Measurements from ENCODE around the gene MICAL3. TPM values are rescaled to one million over a fixed set of nuclear protein-coding genes. Genes with fewer than 3 reads are reported as not detected.

MICAL3 gene
- total and polyA plus RNA-seq, 2 of the 8 experiments (the other 6 are each of a cell fraction or from before 2014, with no cell fraction given) = 8.3 to 41.8 TPM

- Histone ChIP-seq H3K14ac (ENCODE audit: insufficient read length) (no peak overlapping the region), H3K4me2 (ENCODE audit: insufficient read depth in 1 of 2, low read depth in 2 of 2, low read length in 2 of 2) (no peak overlapping the region), H3K79me1 (ENCODE audit: low read depth, low read length) (peaks cover 13% of the 10 kb centered on the region; the same call in 1 of the 2 replicates), H3K4ac (replicated peaks; ENCODE audit: insufficient read length, low read depth, low read length) (no peak overlapping the region), H2AFZ (ENCODE audit: low read length) (no peak overlapping the region), H3K9me3 (ENCODE audit: insufficient read depth in 2 of 2, low read depth in 1 of 2, low read length in 1 of 2) (no peaks in the 10 kb centered on the region), H4K5ac (ENCODE audit: insufficient read length, low read depth, low read length) (no peak overlapping the region), H2BK120ac (replicated peaks; ENCODE audit: low read depth, low read length) (no peak overlapping the region), H3K27ac (ENCODE audit: low read depth, low read length) (no peak overlapping the region), H2BK12ac (ENCODE audit: low read depth, low read length) (no peak overlapping the region), H4K8ac (ENCODE audit: extremely low read depth, insufficient read depth, low read length) (no peak overlapping the region; the same call in 1 of the 2 replicates), H4K20me1 (replicated peaks in 1 of 2; ENCODE audit: control insufficient read depth in 1 of 2, insufficient read depth in 2 of 2, low read length in 2 of 2) (peaks cover 2 to 31% of the 10 kb centered on the region in 2 experiments), H2BK5ac (ENCODE audit: low read depth, low read length) (no peak overlapping the region), H3K9ac (replicated peaks in 1 of 4; ENCODE audit: extremely low read depth in 1 of 4, low read depth in 3 of 4, low read length in 3 of 4) (no peak overlapping the region), H4K91ac (replicated peaks; ENCODE audit: insufficient read length, low read length) (no peak overlapping the region), H3K23ac (ENCODE audit: insufficient read length) (no peak overlapping the region), H2BK15ac (ENCODE audit: low read length) (no peak overlapping the region), H3K18ac (ENCODE audit: extremely low read depth, low read length) (no peak overlapping the region), H2BK20ac (ENCODE audit: low read length) (no peak overlapping the region), H3K23me2 (ENCODE audit: low read depth, low read length) (no peaks in the 10 kb centered on the region; the same call in 1 of the 2 replicates), H3K36me3 (ENCODE audit: control insufficient read depth in 2 of 4, insufficient read depth in 4 of 4, low read length in 3 of 4) (no peaks in the 10 kb centered on the region), H3K56ac (replicated peaks; ENCODE audit: insufficient read length, low read depth, low read length) (no peak overlapping the region), H2AK5ac (ENCODE audit: low read depth, low read length) (no peak overlapping the region), H3K27me3 (replicated peaks in 1 of 4; ENCODE audit: control insufficient read depth in 3 of 4, extremely low read depth in 1 of 4, insufficient read depth in 3 of 4, low read length in 3 of 4) (no peaks in the 10 kb centered on the region), H3K4me1 (replicated peaks in 1 of 4; ENCODE audit: control insufficient read depth in 3 of 4, insufficient read depth in 4 of 4, low read length in 3 of 4) (peaks cover 0 to 9% (median 6%) of the 10 kb centered on the region in 4 experiments; a peak in 4 of 7 replicates), H3K4me3 (ENCODE audit: extremely low read depth in 1 of 4, insufficient read depth in 2 of 4, low read depth in 3 of 4, low read length in 4 of 4) (no peak overlapping the region), H3K79me2 (ENCODE audit: control insufficient read depth in 1 of 2, insufficient read depth in 2 of 2, low read length in 2 of 2) (peaks cover 0 to 51% of the 10 kb centered on the region in 2 experiments; a peak in 2 of 4 replicates)
- ChIA-PET CTCF (ENCODE audit: partially characterized antibody) (interaction anchor here (1.0 to 1.7 kb wide), 3 partner anchors 23 to 162 kb away, joined by 3 to 5 read pairs (median 5); no protein-coding TSS in a partner anchor), POLR2A (ENCODE audit: partially characterized antibody) (no interaction called here)
- 88% methylated on average over 8 of the region's 8 CpGs; no CpG with 5 or more reads in 1 of the 2 experiments for WGBS, 2 experiments (ENCODE audit: extremely low coverage in 1 of 2, insufficient coverage in 1 of 2, insufficient read length in 1 of 2, insufficient replicate concordance in 2 of 2, low coverage in 1 of 2, low lambda C conversion rate in 2 of 2, missing lambda C conversion rate in 1 of 2)
- DNase-seq (ENCODE audit: low read depth in 1 of 2, low spot score in 2 of 2) (no peak), FAIRE-seq (no peak)
- TF ChIP-seq, protein P1, sequence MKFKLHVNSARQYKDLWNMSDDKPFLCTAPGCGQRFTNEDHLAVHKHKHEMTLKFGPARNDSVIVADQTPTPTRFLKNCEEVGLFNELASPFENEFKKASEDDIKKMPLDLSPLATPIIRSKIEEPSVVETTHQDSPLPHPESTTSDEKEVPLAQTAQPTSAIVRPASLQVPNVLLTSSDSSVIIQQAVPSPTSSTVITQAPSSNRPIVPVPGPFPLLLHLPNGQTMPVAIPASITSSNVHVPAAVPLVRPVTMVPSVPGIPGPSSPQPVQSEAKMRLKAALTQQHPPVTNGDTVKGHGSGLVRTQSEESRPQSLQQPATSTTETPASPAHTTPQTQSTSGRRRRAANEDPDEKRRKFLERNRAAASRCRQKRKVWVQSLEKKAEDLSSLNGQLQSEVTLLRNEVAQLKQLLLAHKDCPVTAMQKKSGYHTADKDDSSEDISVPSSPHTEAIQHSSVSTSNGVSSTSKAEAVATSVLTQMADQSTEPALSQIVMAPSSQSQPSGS (IDR thresholded peaks at IDR 0.05; ENCODE audit: low read length) = no peak
- TF ChIP-seq SUZ12 (IDR thresholded peaks at IDR 0.05; ENCODE audit: low read length) (no peak), SP1 (IDR thresholded peaks at IDR 0.05; ENCODE audit: low read depth, low read length) (no peak), SP2 (IDR thresholded peaks at IDR 0.05; ENCODE audit: low read length) (no peak), BCL11A (IDR thresholded peaks at IDR 0.05; ENCODE audit: low read depth in 2 of 2, low read length in 2 of 2) (no peak), CREB1 (IDR thresholded peaks at IDR 0.05) (no peak), RXRA (IDR thresholded peaks at IDR 0.05; ENCODE audit: insufficient read depth, low read depth, low read length) (no peak), RNF2 (IDR thresholded peaks at IDR 0.05; ENCODE audit: borderline replicate concordance, low read depth, low read length, missing control alignments, poor library complexity, severe bottlenecking) (no peak), GTF2F1 (IDR thresholded peaks at IDR 0.05; ENCODE audit: borderline replicate concordance, low read depth, low read length) (no peak), POU5F1 (IDR thresholded peaks at IDR 0.05; ENCODE audit: low read depth, low read length) (no peak)
- TF ChIP-seq, protein P2, sequence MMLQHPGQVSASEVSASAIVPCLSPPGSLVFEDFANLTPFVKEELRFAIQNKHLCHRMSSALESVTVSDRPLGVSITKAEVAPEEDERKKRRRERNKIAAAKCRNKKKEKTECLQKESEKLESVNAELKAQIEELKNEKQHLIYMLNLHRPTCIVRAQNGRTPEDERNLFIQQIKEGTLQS (IDR thresholded peaks at IDR 0.05; ENCODE audit: insufficient read depth, low read depth, low read length) = no peak
Observed at GRCh38 chr22:17913801-17914347, 110.5 kb downstream of the MICAL3 start.
